ENCODE results near the gene ATF3.

Gene ATF3

GRCh38 chr1:212586206-212587015, 22.1 kb upstream of the ATF3 start:
- DNase-seq (ENCODE audit: low read depth in 1 of 2, low spot score in 1 of 2), result no peak

DNA sequence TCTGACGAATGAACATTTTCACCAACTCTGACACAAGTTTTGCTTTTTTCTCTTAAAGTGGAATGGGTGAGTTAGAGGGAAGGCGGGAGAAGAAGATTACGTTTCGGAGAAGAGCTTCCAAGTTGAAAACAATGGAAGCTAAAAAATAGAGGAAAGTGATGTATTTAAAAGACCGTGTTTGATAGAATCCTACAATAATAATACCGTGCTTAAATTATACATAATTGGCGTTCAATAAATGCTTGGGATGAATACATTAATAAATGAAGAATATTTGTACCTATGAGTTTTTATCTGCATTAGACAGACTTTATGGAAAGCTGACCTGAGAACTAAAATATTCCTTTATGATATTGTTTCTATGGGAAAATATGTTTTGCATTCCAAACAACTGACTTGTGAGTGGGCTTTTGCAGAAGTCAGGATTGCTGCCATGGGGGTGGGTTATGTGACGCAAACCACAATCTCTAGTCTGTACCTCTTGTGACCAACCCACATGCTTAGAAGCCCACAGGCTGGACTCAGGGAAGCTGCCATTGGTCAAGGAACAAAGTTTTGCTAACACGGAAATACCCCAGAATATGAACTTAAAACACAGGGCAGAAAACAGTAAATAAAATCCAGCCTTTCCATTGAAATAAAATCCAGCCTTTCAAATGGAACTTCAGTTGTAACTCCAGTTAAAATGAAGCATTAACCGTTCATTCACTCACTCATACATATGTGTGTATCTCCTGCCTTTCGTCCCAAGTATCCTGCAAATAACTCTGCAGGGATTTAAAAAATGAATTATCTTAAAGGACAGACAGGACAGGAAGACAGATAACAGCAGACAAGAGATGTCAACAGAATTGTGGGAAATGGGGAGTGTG, 21.3 kb upstream of the ATF3 start:
- no peak for DNase-seq (ENCODE audit: low read depth in 1 of 2, low spot score in 1 of 2)

DNA sequence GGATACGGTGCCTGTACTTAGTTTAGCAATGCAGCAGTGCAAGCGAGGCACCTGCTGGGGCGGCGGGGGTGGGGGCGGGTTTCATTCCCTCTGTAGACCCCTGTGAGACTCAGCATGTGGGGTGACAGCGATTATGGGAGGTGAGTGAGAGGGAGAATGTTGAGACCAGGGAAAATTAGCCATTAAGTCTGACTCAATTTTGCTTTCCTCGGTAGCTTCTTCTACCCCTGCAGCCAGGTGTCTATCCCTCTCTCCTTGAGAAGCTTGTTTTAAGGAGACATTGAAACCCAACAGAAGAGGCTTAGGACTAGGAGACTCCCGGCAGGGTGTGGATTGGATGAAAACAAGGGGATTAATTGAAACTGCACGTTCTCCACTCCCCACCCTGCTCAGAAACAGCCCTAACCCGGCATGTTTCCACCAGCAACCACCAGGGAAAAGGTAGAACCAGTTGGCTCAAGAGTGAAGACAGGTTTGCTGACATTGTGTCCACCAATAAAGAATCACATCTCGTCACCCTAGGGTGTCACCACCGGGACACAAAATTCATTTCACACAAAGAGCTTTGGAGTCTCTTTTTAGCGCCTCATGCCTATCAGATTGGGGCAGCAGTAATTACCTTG, 20.6 kb upstream of the ATF3 start:
- DNase-seq (ENCODE audit: low read depth in 1 of 2, low spot score in 1 of 2), result no peak

DNA sequence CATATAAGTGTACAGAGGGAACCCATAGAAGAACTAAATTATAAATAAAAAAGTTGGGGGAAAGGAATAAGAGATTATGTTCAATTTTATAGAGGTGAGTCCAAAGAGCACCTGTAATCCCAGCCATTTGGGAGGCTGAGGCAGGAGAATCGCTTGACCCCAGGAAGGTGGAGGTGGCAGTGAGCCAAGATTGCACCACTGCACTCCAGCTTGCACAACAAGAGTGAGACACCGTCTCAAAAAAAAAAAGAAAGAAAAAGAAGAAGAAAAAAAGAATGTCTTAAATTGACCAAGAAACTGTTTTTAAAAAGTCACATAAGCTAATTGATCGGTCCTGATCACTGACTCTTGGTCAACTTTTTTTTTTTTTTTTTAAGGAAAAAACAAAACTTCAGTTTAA, 19.1 kb upstream of the ATF3 start:
- DNase-seq (ENCODE audit: low read depth in 1 of 2, low spot score in 1 of 2), result no peak

DNA sequence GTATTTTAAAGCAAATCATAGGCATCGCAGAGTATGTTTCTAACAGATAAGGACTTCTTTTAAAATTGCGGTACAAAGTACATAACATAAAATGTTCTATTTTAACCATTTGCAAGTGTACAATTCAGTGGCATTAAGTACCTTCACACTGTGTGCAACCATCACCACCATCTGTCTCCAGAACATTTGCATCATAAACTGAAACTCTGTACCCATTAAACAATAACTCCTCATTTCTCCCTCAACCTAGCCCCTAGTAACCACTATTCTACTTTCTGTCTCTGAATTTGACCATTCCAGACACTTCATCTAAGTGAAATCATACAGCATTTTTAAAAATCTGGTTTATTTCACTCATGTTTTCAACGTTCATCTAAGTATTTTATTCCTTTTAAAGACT, 16.6 kb upstream of the ATF3 start:
- no peak for DNase-seq (ENCODE audit: low read depth in 1 of 2, low spot score in 1 of 2)

- no peak for DNase-seq (ENCODE audit: low read depth in 1 of 2, low spot score in 1 of 2)
Measured at GRCh38 chr1:212593821-212594251, 14.7 kb upstream of the ATF3 start.

- DNase-seq (ENCODE audit: low read depth in 1 of 2, low spot score in 1 of 2), result no peak
Measured at GRCh38 chr1:212594640-212595039, 13.9 kb upstream of the ATF3 start.

DNA sequence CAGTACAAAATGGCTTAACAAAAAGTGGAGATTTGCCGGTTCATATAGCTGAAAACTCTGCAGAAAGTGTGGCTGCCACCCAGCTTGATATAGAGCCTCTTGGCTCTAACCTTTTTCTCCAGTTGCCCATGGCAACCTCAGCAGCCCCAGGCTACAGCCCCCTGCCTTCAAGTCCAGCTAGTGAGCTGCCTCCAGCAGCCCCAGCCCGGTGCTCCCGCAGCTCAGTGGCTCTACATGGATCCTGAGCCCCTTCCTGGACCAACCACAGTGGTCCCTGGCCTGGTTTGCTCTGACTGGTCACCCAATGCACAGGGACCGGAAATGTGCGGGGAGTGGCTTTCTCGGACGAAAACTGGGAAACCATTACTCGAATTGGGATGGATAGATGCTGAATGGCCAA, 13.3 kb upstream of the ATF3 start:
- no peak for DNase-seq (ENCODE audit: low read depth in 1 of 2, low spot score in 1 of 2)

GRCh38 chr1:212595787-212596714, 12.5 kb upstream of the ATF3 start:
- DNase-seq (ENCODE audit: low read depth in 1 of 2, low spot score in 1 of 2), result no peak

- no peak for DNase-seq (ENCODE audit: low read depth in 1 of 2, low spot score in 1 of 2)
Measured at GRCh38 chr1:212596798-212597197, 11.8 kb upstream of the ATF3 start.

- no peak for DNase-seq (ENCODE audit: low read depth in 1 of 2, low spot score in 1 of 2)
Measured at GRCh38 chr1:212597487-212597886, 11.1 kb upstream of the ATF3 start.

- DNase-seq (ENCODE audit: low read depth in 1 of 2, low spot score in 1 of 2), result no peak
Measured at GRCh38 chr1:212600071-212600915, 8.3 kb upstream of the ATF3 start.

DNA sequence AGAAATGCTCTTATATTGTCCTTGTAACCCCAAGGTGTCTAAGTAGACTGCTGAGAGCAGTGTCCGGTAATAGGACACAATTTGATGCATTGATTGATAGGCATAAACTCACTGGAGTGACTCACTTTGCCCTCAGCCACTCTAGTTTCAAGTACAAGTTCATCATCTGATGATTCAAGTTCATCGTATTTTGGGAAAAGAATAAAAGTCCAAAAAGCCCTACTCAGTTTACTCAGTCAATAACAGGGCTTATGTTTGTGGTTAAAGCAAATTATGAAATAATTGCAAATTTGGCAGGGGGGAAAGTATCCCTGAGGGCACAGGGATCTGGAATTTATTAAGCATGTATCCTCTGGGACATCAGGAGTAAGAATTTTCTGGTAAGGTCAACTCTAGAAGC, 7.6 kb upstream of the ATF3 start:
- no peak for DNase-seq (ENCODE audit: low read depth in 1 of 2, low spot score in 1 of 2)

DNA sequence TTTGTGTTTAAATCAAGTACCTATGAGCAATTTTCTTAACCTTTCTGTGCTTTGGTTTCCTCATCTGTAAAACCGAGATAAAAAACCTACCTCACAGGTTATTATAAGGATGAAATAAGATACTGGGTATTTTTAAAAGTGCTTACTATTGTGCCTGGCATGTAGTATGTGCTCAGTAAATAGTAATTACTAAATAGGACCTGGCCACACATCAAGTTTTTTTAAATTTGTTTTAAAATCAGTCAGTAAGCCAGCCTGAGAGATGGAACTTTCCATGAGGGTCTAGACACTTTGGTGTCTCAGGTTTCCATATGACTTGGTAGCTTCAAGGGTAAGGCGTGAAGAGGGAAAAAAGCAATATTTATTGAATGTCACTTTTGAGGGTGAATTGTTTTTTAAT, 7.0 kb upstream of the ATF3 start:
- DNase-seq (ENCODE audit: low read depth in 1 of 2, low spot score in 1 of 2), result no peak

DNA sequence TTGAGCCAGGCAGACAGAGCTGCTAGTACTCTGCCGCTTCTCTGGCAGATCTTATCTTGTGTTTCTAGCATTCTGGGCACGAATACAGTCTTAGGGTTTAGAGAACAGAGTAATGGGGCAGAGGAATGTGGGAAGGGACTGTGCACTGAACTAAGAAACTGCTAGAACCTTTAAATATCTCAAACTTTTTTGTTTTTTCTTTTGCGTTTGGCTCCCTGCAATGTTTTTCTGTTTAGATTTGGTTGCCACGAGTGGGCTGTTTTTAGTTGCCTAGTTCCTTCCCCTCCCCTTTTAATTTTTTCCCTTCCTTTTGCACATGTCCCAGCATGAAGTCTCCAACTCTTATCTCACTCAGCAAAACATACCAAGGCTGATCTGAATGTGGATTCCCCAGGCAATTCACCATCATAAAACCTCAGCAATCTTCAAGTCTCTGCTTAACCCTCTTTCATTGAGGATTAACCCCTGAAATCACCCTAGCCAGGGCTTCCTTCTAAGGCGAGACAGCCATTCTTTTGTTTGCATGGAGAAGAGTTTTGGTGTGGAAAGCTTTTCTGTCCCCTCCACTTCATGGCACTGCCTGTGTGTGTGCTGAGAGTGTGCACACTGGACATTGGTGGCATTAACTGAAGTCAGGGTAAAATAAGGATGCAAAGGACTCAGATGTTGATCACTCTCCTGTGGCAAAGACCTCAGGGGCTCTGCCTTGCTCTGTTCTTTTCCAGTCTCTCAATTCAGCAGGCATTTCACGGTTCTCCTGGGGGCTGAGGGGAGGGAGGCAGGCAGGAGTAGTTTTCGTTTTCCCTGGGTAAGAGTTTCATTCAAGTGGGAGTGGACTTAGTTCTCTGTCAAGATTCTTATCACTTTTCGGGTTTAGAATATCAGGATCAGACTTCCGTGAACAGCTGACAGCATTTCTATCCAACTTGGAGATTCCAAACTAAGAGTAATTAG, 2.8 kb upstream of the ATF3 start:
- no peak for DNase-seq (ENCODE audit: low read depth in 1 of 2, low spot score in 1 of 2)

- DNase-seq (ENCODE audit: low read depth in 1 of 2, low spot score in 1 of 2), result no peak
Measured at GRCh38 chr1:212606395-212607205, 2.0 kb upstream of the ATF3 start.

DNA sequence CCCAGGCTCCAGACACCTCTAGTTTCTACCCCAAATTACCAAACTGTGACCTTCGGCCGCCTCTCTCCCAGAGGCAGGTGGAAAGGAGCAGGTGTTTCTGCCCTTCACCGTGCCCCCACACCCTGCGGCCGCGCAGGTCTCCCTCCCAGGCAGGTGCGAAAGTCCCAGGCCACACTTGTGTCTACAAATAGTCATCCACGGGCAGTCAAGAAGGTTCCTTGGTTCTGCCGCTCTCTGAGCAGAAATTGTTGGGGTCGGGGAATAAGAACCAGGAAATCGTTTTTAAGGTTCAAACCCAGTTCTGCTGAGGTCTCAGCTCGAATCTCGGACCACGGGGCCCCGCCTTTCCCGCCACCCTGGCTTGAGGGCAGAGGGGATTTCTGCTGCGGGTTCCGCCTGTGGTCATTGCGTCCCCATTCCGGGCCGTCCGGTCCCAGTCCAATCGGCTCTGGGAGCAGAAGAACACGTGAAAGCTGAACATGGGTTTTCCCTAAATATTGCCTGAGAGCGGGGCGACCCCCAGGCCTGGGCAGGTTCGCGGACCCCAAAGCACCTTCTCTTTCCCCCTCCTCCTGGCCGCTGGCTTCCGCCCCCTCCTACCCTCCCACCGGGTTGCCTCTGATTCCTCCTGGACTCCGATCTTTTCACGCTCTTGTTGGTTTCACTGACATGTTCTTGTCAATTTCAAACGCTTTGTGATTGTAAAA, 1.2 kb upstream of the ATF3 start:
- no peak for DNase-seq (ENCODE audit: low read depth in 1 of 2, low spot score in 1 of 2)
